Ectodermal cell (in vitro differentiated cells): Measurements from ENCODE around the gene TSHZ3.

Experiments used
- H3K27ac ChIP-seq: 2 replicates; pipeline ENCODE4 v1.7.0; 2013; ENCODE audit warnings: mild to moderate bottlenecking, low read depth, low read length; ENCODE audit not compliant: insufficient read depth, poor library complexity, severe bottlenecking
- H3K27me3 ChIP-seq: 2 replicates; pipeline ENCODE4 v1.7.0; 2013; ENCODE audit warnings: mild to moderate bottlenecking, low read length; ENCODE audit not compliant: insufficient read depth, control insufficient read depth, poor library complexity, severe bottlenecking
- H3K36me3 ChIP-seq: one replicate; pipeline ENCODE4 v1.7.0; 2013; ENCODE audit warnings: low read length; ENCODE audit not compliant: control insufficient read depth, insufficient read depth
- H3K4me1 ChIP-seq: one replicate; pipeline ENCODE4 v1.7.0; 2013; ENCODE audit warnings: low read length; ENCODE audit not compliant: control insufficient read depth, insufficient read depth
- H3K4me3 ChIP-seq: 2 replicates; pipeline ENCODE4 v1.7.0; 2013; ENCODE audit warnings: low read depth, low read length, control low read depth; ENCODE audit not compliant: insufficient read depth
- H3K9me3 ChIP-seq: 2 replicates; pipeline ENCODE4 v1.7.0; 2013; ENCODE audit warnings: mild to moderate bottlenecking, low read length, moderate library complexity; ENCODE audit not compliant: control insufficient read depth
- WGBS, 2 experiments: methylation state at CpG; one replicate each; pipeline ENCODE4 v1.1.7; 2013; ENCODE audit warnings: missing lambda C conversion rate in 2 of 2; 5-methylcytosine and 5-hydroxymethylcytosine counted together

TSHZ3 gene

DNA sequence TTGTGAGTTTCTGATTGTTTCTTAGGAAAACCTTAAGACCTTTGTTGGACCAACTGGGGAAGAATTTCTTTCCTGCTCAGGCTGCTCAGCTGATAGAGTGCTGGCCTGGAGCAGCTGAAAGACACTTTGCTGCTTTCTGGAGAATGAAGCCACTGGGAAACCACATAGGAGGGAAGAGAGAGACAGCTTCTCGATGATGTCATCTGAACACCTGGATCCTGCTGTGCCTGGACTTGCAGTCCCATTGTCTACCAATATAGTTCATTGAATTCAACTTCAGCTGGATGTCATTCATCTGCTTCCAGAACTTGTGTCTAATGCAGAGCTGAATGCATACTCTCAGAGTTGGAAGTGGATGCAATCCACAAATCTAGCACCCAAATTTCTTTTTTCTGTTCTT, 34.3 kb upstream of the TSHZ3 start:
- Histone ChIP-seq H3K4me3 (no peak overlapping the region), H3K27me3 (no peaks in the 10 kb centered on the region), H3K9me3 (no peaks in the 10 kb centered on the region), H3K36me3 (no peaks in the 10 kb centered on the region), H3K4me1 (peaks cover 8% of the 10 kb centered on the region), H3K27ac (no peak overlapping the region)
- WGBS, 2 experiments = 87% methylated on average over 1 of the region's 1 CpG

DNA sequence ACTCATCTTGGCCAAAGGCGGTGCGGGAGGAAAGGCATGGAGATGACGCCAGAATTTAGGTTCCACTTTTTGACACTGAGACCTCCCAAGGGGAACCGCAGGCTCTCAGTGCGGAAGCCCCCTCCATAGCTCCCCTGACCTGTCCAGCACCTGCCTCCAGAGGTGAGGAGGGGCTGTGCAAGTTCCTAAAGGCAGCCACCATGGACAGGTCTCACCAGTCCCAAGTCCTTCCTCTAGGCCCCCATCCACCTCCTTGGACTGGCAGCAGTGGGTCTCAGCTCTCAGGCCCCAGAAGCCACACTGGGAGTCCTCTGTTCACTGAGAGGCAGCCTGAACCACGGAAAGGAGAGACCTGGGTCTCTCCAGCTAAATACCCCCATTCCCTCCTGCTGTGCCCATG, 31.6 kb upstream of the TSHZ3 start:
- H3K27me3 ChIP-seq = no peaks in the 10 kb centered on the region
- no peaks in the 10 kb centered on the region for H3K4me1 ChIP-seq
- no peaks in the 10 kb centered on the region for H3K9me3 ChIP-seq
- H3K27ac ChIP-seq = no peak overlapping the region
- 90 to 95% methylated on average over 6 of the region's 6 CpGs for WGBS, 2 experiments
- H3K36me3 ChIP-seq = no peaks in the 10 kb centered on the region
- H3K4me3 ChIP-seq = no peak overlapping the region

DNA sequence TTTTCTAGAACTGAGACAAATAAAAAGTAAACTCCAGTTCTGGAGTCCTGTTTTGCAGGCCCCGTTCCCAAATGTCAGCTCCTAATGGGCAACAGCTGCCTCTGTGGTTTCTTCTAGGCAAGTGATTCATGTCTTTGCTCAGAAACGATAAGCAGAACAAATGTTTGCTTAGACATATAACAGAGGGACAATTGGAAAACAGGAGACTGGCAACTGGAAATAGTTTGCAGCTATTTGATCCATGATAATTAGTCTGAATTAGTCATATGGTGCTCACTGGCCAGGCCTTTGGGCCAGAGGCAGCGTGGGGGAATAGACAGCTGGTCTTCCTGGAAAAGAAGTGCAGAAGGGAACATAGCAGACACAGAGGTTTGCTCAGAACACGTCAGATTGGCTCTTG, 29.2 kb upstream of the TSHZ3 start:
- Histone ChIP-seq H3K9me3 (no peaks in the 10 kb centered on the region), H3K4me1 (no peaks in the 10 kb centered on the region), H3K4me3 (no peak overlapping the region), H3K27ac (no peak overlapping the region), H3K27me3 (no peaks in the 10 kb centered on the region), H3K36me3 (no peaks in the 10 kb centered on the region)
- WGBS, 2 experiments = 92 to 93% methylated on average over 4 of the region's 4 CpGs

DNA sequence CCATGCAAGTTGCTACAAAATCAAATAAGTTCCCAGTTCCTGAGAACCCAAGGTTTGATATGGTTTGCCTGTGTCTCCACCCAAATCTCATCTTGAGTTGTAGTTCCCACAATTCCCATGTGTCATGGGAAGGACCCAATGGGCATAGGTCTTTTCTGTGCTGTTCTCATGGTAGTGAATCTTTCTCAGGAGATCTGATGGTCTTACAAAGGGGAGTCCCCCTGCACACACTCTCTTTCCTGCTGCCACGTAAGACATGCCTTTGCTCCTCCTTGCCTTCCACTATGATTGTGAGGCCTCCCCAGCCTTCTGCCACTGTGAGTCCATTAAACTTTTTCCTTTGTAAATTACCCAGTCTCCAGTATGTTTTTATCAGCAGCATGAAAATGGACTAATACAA, 28.5 kb upstream of the TSHZ3 start:
- H3K4me3 ChIP-seq = no peak overlapping the region
- H3K36me3 ChIP-seq = no peaks in the 10 kb centered on the region
- H3K27me3 ChIP-seq = no peaks in the 10 kb centered on the region
- 88 to 94% methylated on average over 1 of the region's 1 CpG for WGBS, 2 experiments
- H3K27ac ChIP-seq = no peak overlapping the region
- H3K4me1 ChIP-seq = no peaks in the 10 kb centered on the region
- H3K9me3 ChIP-seq = no peaks in the 10 kb centered on the region

DNA sequence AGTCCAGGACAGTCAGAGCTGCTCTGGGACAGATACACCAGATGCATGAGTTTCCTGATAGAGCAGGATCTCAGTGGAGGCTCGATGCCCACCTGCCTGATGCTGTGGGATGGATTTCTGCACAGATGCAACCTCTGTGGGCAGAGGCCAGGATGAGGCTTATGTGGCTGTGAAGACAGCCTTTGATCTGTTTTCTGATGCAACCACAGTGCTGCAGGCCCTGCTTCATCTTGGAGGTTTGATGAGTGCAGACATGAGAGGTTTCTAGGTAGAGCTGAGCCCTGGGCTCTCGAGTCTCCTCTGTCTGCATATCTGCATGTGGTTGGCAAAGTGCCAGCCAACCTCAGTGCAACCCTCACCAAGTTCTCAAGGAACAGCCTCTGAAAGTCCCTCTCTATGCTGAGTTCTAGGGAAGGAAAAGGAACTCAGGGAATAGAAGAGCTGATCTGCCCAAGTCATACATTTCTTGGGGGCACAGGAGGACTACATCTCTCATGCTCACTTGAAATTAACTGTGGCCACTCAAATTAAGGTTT, 23.1 kb upstream of the TSHZ3 start:
- 83 to 89% methylated on average over 2 of the region's 2 CpGs for WGBS, 2 experiments
- H3K36me3 ChIP-seq = no peaks in the 10 kb centered on the region

DNA sequence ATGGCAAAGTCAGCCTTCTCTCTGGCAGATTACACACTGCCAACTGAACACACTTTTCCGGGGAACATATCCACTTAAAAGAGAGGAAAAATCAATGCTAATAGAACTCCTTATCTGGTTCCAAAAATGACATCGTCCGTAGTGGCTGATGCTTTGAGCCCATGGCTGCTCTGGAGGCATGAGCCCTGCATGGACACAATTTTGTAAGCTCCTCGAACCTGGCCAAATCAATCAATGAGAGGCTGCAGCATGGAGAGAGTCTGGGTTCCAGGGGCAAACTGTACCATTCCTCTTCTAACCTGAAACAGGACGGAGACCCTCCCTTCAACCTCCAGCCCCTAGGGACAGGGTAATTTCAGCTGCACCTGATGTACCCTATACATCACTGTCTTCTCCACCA, 21.0 kb upstream of the TSHZ3 start:
- no peaks in the 10 kb centered on the region for H3K27me3 ChIP-seq
- no peak overlapping the region for H3K4me3 ChIP-seq
- no peak overlapping the region for H3K27ac ChIP-seq
- H3K9me3 ChIP-seq = no peaks in the 10 kb centered on the region
- 90 to 92% methylated on average over 5 of the region's 5 CpGs for WGBS, 2 experiments
- H3K4me1 ChIP-seq = no peaks in the 10 kb centered on the region
- H3K36me3 ChIP-seq = no peaks in the 10 kb centered on the region

More for the DNA sequence above, 23.1 kb upstream of the TSHZ3 start:
- H3K27ac ChIP-seq = no peak overlapping the region
- H3K4me3 ChIP-seq = no peak overlapping the region
- no peaks in the 10 kb centered on the region for H3K27me3 ChIP-seq
- H3K9me3 ChIP-seq = no peaks in the 10 kb centered on the region
- no peaks in the 10 kb centered on the region for H3K4me1 ChIP-seq

DNA sequence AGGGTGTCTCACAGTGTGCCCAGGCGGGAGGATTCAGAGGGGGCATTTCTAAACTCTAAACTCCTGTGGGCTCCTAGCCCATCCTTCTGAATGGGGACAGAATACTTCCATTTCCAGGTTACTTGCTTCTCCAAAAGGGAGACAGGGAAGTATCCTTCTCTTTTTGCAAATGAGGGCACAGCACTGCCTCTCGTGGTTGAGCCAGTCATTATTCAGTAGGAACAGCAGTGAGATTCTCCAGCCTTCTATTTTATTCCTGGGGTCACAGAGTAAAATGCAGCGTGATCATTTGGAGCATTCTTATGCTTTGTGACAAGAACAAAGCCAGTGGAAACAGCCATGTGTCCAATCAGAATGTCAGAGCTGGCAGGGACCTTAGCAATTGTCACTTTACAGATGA, 15.7 kb upstream of the TSHZ3 start:
- Histone ChIP-seq H3K9me3 (no peaks in the 10 kb centered on the region), H3K4me3 (no peak overlapping the region), H3K4me1 (no peaks in the 10 kb centered on the region), H3K27ac (no peak overlapping the region), H3K27me3 (peaks cover 5% of the 10 kb centered on the region), H3K36me3 (no peaks in the 10 kb centered on the region)
- WGBS, 2 experiments = 56 to 64% methylated on average over 3 of the region's 3 CpGs

DNA sequence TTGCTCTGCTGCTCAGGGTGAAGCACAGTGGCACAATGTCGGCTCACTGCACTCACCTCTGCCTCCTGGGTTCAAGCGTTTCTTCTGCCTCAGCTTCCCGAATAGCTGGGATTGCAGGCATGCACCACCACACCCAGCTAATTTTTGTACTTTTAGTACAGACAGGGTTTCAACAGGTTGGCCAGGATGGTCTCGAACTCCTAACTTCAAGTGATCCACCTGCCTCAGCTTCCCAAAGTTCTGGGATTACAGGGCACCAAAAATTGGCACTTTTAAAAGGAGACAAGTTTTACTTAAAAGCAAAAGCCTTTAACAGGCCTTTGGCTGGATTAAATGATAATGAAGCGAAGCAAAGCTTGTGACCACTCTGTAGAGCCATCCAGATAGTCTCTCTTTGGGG, 12.5 kb upstream of the TSHZ3 start:
- Histone ChIP-seq H3K4me1 (peaks cover 1% of the 10 kb centered on the region), H3K4me3 (no peak overlapping the region), H3K27ac (no peak overlapping the region), H3K9me3 (no peaks in the 10 kb centered on the region), H3K36me3 (no peaks in the 10 kb centered on the region), H3K27me3 (peaks cover 24% of the 10 kb centered on the region)
- 87 to 91% methylated on average over 5 of the region's 5 CpGs for WGBS, 2 experiments

DNA sequence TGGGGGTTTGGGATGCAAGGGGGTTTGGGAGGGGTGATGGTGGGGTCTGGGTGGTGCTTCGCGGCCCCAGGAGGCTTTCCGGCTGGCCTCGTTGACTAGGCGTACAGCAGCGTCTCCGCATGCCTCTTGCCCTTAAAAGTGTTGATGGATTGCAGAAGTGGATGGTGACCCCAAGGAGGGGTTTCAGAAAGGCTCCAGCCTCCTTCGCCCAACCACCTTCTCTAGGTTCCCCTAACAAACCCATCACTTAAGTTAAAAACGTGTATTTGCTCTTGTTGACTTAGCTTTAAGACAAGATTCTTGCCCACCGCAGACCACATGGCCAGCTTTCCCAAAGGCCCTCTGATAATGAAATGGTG, 8.1 kb upstream of the TSHZ3 start:
- H3K36me3 ChIP-seq = no peaks in the 10 kb centered on the region
- H3K9me3 ChIP-seq = no peaks in the 10 kb centered on the region
- 59 to 62% methylated on average over 10 of the region's 10 CpGs for whole genome bisulfite sequencing, 2 experiments
- H3K27me3 ChIP-seq = peaks cover 68% of the 10 kb centered on the region
- H3K4me3 ChIP-seq = no peak overlapping the region
- peaks cover 19% of the 10 kb centered on the region for H3K4me1 ChIP-seq
- H3K27ac ChIP-seq = no peak overlapping the region

DNA sequence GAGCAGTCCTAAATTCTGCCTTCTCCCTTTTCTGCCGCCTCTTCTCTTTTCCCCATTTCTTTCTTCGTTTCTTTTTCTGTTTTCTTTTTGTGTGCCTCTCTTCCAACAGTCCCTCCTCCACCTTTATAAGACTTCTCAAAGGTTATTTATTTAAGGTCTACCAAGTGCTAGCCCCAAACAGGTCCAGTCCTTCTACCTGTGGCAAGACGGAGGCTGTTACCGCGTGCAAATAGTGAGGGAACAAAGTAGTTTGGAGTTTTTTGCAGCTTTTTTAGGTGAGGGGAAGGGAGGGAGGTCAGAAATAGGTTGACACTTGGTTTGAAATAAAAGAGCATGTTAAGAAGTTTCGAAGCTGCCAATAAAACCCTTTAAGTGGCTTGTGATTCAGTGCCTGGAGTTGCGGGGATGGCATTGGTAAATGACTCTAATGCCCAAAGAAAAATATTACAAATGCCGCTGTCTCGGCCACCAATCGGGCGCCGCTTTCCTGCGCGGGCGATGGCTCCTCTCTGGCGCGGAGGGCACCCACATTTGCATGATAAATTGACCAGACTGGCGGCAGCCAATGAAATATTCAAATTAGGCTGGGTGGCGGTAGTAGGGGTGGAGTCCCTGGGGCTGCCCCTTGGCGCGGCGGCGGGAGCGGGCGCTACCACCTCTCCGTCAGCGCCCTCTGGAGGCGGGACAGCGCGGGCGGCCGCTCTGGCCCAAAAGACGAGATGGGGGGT, 7.5 kb upstream of the TSHZ3 start:
- H3K4me1 ChIP-seq = peaks cover 23% of the 10 kb centered on the region
- H3K27me3 ChIP-seq = peaks cover 74% of the 10 kb centered on the region
- WGBS, 2 experiments = 2 to 3% methylated on average over 33 of the region's 33 CpGs
- H3K27ac ChIP-seq = no peak overlapping the region
- no peak overlapping the region for H3K4me3 ChIP-seq
- H3K9me3 ChIP-seq = no peaks in the 10 kb centered on the region
- H3K36me3 ChIP-seq = no peaks in the 10 kb centered on the region
